ENCODE results near the gene TMEM259.

Gene TMEM259

DNA sequence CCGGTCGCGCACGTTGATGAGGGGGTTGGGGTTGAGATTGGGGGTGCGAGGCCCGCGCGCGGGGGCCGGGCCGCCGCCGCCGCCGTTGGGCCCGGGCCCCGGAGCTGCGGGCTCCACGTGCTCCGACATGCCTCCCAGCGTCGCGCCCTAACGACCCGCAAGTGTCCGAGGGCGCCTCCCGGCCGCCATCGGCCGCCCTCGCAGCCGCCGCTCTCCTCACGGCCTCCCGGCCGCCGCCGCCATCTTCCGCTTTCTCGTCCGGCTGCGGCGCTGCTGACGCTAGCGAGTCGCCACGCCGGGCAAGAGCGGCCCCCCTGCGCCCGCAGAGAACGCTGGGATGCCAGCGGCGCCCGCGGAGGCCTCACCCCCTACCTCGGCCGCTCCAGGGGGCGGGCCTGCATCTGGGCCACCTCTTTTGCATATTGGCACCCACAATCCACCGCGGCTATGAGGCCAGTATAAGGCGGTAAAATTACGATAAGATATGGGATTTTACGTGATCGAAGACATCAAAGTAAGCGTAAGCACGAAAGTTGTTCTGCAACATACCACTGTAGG lies at the start of gene TMEM259:
Gene TMEM259 (minus strand): TSS at position 256 of the 558 bp plus-strand sequence. CDS start 127 bp downstream, at position 129.
- DNase-seq (ENCODE audit: low read depth, low spot score) = peak; percentile 98

DNA sequence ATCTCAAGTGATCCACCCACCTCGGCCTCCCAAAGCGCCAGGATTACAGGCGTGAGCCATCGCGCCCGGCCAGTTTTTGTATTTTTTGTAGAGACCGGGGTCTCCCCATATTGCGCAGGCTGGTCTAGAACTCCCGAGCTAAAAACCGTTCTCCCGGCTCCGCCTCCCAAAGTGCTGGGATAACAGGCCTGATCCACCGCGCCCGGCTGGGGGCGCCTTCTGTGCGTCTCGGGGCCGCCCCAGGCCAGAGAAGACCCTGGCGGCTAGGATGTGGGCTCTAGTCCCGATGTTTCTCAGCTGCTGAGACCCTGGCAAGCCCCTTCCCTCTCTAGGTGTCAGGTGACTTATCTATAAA lies 49.6 kb upstream of the TMEM259 start:
- DNase-seq (ENCODE audit: low read depth, low spot score) = peak; percentile 61

DNA sequence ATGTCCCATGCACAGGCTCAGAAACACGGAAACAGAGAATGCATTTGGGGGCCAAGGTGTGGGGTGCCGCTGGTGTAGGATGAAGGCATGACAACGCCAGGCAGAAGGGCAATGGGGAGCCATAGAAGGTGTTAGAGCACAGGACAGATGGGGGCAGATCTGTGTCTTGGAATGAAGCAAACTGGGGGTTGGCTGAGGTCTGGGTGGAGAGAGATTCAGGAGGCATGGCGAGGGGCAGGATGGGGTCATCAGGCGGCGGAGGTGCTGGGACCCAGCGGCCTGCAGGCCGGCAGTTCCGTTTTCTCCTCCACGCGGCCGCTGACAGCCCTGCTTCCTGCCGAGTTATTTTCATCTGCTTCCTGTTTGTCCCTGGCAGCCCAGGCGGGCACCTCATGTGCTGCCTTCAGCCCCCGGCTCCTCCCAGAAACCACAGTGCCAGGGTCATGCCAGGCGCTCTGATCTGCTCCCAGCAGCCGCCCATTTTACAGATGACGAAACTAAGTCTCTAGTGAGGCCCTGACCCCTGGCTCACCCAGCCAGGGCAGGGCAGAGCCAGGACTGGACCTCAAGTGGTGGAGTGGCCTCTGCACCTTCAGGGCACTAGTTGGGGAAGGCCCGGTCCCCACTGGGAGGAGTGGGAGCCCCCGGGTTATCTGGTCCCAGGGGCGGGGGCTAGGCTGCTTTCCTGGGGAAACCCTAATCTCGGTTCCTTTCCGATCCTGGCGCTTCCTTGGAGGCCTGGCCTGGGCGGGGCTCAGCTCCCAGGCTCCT lies 48.3 kb upstream of the TMEM259 start:
- no peak for DNase-seq (ENCODE audit: low read depth, low spot score)

DNA sequence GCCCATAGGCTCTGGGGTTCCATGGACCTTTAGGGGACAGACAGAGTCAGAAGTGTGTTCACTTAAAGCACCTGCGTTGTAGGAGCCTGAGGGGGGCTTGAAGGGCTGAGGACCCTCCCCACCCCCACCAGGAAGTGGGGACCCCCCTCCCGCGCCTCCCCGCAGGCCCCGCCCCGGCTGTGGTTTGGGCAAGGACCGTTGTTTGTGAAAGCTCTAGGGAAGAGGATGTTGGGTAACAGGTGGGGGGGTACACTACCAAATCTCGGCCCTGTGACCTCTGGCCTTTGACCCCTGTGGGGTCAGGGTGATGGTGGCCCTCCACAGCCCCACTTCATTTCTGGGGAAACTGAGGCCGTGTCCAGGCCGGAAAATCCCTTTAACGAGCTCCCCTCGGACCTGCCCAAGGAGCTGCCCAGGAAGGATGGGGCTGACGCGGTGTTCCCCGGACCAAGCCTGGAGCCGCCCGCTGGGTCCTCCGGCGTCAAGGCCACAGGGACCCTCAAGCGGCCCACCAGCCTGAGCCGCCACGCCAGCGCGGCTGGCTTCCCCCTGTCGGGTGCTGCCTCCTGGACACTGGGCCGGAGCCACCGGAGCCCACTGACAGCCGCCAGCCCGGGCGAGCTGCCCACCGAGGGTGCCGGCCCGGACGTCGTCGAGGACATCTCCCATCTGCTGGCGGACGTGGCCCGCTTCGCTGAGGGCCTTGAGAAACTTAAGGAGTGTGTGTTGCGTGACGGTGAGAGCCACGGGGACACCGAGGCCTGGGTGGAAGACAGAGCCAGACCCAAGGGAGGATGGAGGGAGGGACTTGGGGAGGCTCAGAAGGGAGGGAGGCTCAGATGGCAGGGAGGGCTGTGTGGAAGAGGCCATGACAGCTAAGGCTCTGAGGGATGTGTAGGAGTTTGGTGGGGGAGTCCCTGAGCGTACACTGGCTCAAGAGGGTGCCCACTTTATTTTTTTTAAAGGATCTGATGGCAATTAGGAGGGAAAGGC lies 47.4 kb upstream of the TMEM259 start:
- no peak for DNase-seq (ENCODE audit: low read depth, low spot score)

DNA sequence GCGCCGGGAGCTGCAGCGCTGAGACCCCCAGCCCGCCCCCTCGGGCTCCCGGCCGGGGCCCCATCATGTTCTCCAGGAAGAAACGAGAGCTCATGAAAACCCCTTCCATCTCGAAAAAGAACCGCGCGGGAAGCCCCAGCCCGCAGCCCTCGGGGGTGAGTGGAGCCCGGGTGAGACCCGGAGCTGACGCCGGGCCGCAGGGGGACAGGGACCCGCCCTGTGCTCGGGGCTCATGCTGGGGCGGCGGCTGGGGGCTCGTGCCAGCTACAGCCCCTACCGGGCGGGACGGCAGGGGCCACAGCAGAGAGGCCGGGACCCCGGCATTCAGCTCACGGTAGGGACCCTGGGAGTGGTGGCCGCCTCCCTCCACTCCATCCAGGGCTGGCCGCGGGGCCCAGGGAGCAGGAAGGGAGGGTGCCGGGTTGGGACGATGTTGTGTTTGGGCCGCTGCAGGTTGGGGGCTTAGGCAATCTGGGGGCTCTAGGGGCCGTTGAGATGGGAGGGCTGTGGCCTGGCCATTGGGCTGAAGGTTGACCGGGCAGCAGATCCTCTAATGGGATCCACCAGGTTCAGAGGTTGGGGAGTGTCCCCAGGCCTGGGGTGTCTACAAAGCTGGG lies 46.5 kb upstream of the TMEM259 start:
- DNase-seq (ENCODE audit: low read depth, low spot score) = no peak

DNA sequence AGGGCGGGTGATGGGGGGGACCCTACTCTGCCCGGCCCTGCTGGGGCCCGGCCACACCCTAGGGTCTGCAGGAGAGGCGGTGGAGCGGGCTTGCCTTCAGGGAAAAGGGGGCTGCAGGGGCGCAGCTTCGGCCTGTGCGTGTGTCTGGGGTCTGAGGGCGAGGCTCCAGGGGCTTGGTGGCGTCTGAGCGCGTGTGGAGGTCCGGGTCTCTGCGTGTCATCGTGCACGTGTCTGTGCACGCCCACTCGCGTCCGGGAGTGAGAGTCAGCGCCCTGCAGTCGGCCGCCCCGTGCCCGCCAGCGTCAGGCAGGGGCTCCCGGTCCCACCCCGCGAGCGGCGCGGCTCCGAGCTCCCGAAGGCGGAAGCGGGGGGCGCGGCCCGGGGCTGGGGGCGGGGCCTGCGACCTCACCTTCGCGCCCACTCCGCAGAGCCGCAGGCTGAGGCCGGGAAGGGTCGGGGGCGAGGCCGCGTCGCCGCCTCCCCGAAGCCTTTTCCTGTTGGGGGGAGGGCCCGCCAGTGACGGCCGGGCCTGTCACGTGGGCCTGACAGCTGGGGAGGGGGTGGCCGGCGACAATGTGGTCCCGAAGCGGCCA lies 45.9 kb upstream of the TMEM259 start, which contains the start of gene ARHGAP45:
Gene ARHGAP45 (plus strand): TSS at position 420 of the 593 bp plus-strand sequence. CDS start 239 bp downstream, outside the sequence.
- no peak for DNase-seq (ENCODE audit: low read depth, low spot score)

DNA sequence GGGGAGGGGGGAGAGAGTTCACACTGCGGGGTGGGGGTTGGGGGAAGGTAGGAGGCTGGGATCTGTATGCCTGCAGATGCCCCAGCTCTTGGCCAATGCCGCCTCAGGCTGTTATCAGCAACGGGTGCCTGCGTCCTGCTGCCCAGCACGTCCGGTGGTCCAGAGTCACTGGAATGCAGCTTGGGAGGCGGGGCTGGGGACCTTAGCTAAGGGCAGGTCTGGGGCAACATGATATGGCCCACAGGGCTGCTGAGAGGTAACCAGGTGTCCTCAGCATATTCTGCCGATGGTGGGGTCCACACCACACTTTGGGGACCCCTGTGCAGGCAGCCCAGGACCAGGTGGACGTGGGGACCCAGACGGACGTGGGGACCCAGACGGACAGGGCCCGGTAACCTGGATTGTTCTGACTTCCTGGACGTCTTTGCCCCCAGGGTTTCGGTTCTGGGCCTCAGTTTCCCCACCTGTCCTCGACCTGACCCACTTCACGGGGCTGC lies 45.4 kb upstream of the TMEM259 start:
- DNase-seq (ENCODE audit: low read depth, low spot score) = peak; percentile 80

DNA sequence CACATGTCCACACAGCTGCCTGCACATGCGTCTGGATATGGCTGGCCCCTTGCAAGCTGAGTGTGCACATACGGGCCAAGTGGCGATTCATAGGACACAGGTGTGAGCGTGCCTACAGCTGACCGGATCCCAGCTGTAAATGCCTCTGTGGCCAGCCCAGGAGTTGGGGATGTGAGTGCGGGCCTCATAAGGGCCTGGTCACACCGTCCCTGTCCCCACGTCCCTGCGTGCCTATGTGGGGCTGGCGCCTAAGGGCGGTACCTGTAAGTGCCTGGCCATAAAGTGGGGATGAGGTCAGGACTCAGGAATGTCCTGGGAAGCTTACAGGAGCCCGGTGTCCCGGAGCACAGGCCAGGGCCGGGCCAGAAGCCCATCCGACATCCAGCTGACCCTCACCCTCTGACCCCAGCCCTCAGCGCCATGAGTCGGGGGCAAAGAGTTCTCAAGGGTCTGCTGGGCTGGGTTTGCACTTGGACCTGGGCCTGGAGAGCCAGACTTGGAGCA lies 44.7 kb upstream of the TMEM259 start:
- DNase-seq (ENCODE audit: low read depth, low spot score) = peak; percentile 84

DNA sequence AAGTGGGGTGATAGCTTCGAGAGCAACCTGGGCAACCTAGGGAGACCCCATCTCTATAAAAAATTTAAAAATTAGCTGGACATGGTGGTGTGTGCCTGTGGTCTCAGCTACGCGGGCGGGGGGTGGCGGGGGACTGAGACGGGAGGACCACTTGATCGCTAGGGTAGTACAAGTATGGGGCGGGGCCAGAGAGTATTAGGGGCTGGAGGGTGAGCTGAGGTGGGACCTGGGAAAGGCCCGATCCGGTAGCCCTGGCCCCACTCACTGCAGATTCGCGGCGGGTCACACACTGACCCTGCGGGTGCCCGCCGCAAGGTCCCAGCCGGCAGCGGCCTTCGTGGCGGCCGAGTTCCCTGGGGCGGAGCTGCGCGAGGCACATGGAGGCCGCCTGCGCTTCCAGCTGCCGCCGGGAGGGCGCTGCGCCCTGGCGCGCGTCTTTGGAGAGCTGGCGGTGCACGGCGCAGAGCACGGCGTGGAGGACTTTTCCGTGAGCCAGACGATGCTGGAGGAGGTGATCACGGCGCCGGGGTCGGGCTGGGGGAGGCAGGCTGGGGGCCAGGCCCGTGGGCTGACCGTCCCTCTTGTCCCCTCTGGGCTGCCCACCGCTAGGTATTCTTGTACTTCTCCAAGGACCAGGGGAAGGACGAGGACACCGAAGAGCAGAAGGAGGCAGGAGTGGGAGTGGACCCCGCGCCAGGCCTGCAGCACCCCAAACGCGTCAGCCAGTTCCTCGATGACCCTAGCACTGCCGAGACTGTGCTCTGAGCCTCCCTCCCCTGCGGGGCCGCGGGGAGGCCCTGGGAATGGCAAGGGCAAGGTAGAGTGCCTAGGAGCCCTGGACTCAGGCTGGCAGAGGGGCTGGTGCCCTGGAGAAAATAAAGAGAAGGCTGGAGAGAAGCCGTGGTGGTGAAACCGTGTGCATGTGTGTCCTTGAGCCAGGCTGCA lies 44.0 kb upstream of the TMEM259 start:
- DNase-seq (ENCODE audit: low read depth, low spot score) = peak; percentile 85

DNA sequence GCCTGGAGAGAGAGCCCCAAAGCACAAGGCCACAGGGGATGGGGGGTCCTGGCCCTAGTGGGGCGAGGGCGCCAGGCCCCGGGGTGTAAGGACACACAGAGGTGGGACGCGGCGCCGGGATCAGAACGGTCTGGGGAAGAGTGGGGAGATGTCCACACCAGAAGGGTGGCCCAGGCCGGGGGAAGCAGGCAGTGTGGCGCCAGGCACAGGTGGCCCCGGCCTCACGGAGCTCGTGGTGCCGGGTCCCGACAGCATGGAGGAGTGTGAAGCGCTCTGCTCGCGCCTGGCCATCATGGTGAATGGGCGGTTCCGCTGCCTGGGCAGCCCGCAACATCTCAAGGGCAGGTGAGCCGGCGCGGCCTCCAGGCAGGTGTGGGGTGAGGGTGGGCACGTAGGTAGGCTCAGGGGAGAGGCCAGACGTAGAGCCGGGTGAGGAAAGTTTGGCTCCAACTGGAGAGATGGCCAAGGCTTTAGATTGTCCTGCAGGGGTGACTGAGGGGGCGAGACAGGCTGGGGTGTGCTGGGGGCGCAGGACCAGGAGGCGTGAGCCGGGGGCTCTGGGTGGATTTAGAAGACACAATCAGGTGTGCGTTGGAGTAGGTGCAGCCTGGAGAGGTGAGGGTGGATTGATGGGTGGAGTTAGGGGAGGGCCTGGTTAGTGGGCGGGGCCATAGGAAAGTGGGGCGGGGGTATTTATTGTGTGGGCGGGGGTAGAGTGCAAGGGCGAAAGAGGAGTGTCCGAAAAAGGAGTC lies 43.2 kb upstream of the TMEM259 start:
- no peak for DNase-seq (ENCODE audit: low read depth, low spot score)

DNA sequence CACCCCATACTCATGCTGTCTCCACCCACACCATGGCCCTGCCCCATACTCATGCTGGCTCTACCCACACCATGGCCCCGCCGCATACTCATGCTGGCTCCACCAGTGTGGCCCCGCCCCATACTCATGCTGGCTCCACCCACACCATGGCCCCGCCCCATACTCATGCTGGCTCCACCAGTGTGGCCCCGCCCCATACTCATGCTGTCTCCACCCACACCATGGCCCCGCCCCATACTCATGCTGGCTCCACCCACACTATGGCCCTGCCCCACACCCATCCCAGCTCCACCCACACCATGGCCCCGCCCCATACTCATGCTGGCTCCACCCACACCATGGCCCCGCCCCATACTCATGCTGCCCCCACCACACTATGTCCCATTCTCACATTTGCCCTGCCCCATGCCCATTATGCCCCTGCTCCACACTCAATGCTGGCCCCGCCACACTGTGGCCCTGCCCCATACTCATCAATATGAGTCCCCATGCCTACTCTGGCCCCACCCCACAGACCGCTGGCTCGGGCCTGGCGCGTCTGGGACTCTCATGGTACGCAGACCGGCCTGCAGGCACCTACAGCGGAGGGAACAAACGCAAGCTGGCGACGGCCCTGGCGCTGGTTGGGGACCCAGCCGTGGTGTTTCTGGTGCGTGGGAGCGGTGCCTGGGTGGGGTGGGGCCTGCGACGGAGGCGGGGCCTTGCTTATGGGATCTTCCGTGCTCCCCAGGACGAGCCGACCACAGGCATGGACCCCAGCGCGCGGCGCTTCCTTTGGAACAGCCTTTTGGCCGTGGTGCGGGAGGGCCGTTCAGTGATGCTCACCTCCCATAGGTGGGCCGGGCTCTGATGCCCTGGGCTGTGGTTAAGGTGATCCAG lies 42.3 kb upstream of the TMEM259 start:
- DNase-seq (ENCODE audit: low read depth, low spot score) = no peak

DNA sequence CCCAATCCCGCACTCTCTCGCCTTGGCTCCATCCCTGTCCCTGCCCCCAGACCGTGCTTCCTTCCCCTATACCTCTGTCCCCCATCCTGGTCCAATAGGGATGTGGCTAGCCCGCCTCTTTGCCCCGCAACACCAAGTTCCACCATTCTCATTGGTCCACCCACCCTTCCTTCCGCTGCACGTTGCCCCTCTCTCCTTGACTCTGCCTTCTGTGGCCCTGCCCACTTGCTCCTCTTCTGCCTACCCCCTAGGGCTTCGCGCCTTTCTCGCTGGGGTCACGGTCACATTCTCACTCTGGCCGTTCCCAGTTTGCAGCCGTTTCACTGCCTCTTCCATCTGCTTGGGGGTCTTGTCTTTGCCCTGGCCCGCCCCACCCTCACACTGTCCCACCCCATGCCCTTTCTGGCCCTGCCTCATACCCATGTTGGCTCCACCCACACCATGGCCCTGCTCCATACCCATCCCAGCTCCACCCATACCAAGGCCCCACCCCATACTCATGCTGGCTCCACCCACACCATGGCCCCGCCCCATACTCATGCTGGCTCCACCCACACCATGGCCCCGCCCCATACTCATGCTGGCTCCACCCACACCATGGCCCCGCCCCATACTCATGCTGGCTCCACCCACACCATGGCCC lies 41.6 kb upstream of the TMEM259 start:
- DNase-seq (ENCODE audit: low read depth, low spot score) = no peak

DNA sequence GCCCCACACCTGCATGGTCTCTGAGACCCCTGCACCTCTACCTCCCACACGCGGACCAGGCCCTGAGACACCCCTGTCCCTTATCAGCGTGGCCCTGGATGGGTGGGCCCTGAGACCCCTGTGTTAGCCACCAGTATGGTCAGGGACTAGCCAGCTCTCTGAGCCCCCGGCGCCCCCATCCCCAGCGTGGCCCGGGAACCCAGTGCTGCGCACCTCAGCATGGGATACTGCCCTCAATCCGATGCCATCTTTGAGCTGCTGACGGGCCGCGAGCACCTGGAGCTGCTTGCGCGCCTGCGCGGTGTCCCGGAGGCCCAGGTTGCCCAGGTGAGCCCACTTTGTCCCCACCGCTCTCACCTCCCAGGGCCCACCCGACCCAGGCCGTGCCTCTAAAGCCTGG lies 41.1 kb upstream of the TMEM259 start:
- DNase-seq (ENCODE audit: low read depth, low spot score) = no peak

DNA sequence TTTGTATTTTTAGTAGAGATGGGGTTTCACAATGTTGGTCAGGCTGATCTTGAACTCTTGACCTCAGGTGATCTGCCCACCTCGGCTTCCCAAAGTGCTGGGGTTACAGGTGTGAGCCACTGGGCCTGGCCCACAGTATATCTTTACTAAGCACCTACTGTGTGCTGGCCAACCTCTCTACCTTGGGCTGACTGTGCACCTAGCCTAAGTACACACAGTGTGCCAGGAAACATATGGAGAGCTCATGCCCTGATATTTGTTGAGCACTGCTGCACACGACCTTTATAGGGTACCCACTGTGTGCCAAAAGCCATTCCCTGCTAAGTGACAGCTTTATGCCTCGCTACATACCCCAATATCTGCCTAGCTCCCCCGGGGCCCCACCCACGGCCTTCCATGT lies 39.8 kb upstream of the TMEM259 start:
- DNase-seq (ENCODE audit: low read depth, low spot score) = no peak

DNA sequence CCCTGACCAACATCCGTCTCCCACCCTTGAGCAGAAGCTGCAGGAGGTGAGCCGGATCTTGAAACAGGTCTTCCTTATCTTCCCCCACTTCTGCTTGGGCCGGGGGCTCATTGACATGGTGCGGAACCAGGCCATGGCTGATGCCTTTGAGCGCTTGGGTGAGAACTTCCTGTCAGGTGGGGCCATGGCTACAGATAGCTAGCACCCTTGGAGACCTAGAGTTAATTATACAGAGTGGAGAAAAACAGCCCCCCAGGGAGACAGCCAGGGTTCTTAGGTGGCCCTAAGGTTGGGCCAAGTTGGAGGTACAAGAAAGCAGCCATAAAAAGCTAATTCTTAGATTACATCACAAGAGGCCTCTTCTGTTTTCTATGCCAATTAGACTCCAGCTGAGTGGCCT lies 37.2 kb upstream of the TMEM259 start:
- no peak for DNase-seq (ENCODE audit: low read depth, low spot score)

DNA sequence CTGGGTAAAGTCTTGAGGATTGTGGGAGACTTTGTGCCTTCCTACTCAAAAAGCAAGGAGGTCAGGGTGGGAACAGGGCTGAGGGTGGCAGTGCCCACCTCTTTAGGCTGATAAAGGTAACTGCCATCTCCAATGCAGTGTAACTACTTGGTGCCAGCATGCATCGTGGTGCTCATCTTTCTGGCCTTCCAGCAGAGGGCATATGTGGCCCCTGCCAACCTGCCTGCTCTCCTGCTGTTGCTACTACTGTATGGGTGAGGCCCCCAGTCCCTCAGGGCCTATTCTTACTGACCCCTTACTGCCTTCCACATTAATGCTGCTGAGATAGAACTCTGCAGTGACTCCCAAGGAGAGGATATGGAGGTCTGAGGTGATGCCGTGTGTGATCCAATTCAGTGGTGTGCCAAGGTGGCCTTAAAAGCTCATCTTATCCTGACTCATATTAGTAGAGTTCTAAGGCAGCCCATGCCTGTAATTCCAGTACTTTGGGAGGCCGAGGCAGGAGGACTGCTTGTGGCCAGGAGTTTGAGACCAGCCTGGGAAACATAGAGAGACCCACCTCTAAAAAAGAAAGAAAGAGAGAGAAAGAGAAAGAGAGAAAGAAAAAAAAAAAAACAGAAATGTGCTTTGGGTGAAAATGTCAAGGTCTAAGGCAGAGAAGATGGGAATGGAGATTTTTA lies 36.4 kb upstream of the TMEM259 start:
- no peak for DNase-seq (ENCODE audit: low read depth, low spot score)

Measured in ELF-1 (cell line).